IPS-18a (cell line): Measurements from ENCODE around the gene GGACT.

Experiments used
- H3K27ac ChIP-seq: one replicate; pipeline ENCODE4 v1.5.1; 2013; ENCODE audit warnings: low read length
- H3K27me3 ChIP-seq: one replicate; pipeline ENCODE4 v1.6.1; 2013; ENCODE audit warnings: mild to moderate bottlenecking, low read length; ENCODE audit not compliant: control insufficient read depth, insufficient read depth
- H3K36me3 ChIP-seq: one replicate; pipeline ENCODE4 v1.6.1; 2013; ENCODE audit warnings: low read depth, low read length; ENCODE audit not compliant: control insufficient read depth
- H3K4me1 ChIP-seq: one replicate; pipeline ENCODE4 v1.6.1; 2013; ENCODE audit warnings: low read depth, low read length; ENCODE audit not compliant: control insufficient read depth
- H3K4me3 ChIP-seq: one replicate; pipeline ENCODE4 v1.5.1; 2013; ENCODE audit warnings: low read length
- H3K9ac ChIP-seq: one replicate; pipeline ENCODE4 v1.6.1; 2013; ENCODE audit warnings: mild to moderate bottlenecking, low read length, moderate library complexity
- H3K9me3 ChIP-seq: one replicate; pipeline ENCODE4 v1.6.1; 2013; ENCODE audit warnings: low read depth, low read length; ENCODE audit not compliant: control insufficient read depth

The GGACT gene

DNA sequence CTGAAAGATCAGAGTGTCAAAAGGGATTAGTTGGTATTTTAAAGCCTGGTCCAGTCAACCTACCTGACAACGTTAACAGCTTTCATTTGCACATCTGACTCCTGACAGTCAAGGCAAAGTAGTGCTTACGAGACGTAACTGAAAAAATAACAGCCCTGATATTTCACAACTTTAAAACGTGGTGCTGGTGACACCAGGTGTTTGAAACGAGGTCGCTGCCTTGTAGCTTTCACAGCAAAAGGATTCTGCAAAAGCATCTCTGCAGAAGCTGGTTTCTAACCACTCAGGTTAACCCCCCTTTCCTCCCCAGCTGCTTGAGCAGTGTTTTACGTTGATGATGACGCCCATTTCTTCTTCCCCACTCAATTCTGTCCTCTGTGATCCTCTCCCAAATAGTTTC, 23.3 kb downstream of the GGACT start:
- Histone ChIP-seq H3K36me3 (no peaks in the 10 kb centered on the region), H3K27ac (no peak overlapping the region), H3K9ac (no peak overlapping the region), H3K4me3 (no peak overlapping the region), H3K9me3 (no peaks in the 10 kb centered on the region), H3K4me1 (peaks cover 8% of the 10 kb centered on the region), H3K27me3 (no peaks in the 10 kb centered on the region)

DNA sequence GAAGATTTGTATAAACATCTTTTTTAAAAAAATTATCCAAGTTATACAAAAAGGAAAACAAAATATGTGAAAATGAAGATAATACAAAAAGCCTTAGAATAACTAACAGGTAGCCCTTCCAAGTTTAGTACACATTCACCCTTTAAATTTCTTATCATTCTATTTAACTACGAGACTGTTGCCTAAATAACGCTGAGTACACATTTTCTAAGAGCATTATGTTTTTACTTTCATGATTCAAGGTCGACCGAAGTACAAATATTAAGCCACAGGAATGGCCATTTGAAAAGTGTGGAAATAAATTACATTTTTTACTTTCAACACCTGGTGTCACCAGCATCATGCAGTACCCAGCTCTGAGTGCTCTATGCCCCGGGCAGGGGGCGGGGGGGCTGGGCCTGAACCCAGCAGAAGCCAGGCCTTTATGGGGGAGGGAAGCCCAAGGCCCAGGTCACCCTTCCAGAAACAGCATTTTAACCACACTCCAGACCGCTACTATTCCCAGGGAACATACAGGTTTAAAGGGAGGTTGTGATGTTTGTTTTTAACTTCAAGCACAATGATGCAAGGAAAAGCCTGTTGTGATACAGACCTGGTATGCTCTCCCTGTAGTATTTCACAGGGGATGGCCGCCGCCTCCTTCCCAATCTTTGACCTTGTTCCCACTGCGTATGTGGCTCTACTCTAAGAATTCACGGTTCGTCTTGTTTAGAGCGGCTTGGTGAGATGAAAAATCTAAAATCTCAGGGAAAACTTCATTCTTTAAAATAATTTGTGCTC, 24.0 kb downstream of the GGACT start:
- H3K9me3 ChIP-seq, result no peaks in the 10 kb centered on the region
- H3K27me3 ChIP-seq, result no peaks in the 10 kb centered on the region
- peaks cover 8% of the 10 kb centered on the region for H3K4me1 ChIP-seq
- H3K4me3 ChIP-seq, result no peak overlapping the region
- no peak overlapping the region for H3K27ac ChIP-seq
- no peak overlapping the region for H3K9ac ChIP-seq
- H3K36me3 ChIP-seq, result no peaks in the 10 kb centered on the region

DNA sequence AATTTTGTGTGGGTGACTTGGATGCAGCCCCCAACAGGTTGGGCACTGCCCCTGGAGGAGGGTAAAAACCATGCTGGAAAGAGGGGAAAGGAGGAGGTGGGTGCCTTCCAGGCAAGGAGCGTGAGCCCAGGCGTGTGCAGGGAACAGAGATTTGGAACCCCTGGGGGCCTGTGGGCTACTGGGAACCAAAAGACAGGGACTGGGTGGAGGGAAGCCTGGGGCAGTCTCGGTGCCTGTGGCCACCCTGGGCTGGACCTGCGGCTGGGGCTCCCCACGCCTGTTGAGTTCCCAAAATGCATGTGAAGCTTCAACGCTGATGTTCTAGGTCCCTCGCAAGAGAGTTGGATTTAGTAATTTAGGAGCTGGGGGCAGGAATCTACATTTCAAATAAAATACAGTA, 24.8 kb downstream of the GGACT start:
- H3K27me3 ChIP-seq, result no peaks in the 10 kb centered on the region
- no peak overlapping the region for H3K27ac ChIP-seq
- H3K9ac ChIP-seq, result no peak overlapping the region
- H3K9me3 ChIP-seq, result no peaks in the 10 kb centered on the region
- H3K4me3 ChIP-seq, result no peak overlapping the region
- H3K4me1 ChIP-seq, result peaks cover 8% of the 10 kb centered on the region
- no peaks in the 10 kb centered on the region for H3K36me3 ChIP-seq

DNA sequence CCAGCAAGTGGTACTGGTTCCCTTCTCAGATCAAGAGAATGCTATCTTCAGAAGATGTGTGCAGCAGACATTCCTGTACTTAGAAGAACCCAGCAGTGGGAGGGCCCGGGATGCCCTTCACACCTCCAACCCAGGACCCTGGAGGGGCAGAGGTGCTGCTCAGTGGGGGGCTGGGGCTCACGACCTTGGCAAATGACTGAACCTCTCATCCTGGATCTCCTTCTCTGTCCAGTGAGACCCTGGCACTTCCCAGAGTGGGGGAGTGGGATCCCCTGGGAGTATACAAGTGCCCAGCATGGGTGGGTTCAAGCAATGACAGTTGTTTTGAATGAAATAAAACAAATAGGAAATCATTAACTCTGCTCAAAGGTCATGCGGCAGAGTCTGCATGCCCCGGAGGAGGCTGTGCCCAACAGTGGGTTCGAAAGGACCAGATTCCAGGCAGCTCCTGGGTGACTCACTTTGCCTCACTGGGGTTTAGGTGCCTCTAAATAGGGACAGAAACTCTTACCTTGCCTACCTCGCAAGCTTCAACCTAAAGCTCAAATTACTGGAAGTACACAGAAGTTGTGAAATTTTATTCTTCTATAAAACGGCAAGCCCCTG, 26.9 kb downstream of the GGACT start:
- no peaks in the 10 kb centered on the region for H3K9me3 ChIP-seq
- H3K27ac ChIP-seq, result no peak overlapping the region
- H3K4me1 ChIP-seq, result peaks cover 8% of the 10 kb centered on the region
- no peak overlapping the region for H3K9ac ChIP-seq
- H3K4me3 ChIP-seq, result no peak overlapping the region
- H3K36me3 ChIP-seq, result no peaks in the 10 kb centered on the region
- H3K27me3 ChIP-seq, result no peaks in the 10 kb centered on the region

DNA sequence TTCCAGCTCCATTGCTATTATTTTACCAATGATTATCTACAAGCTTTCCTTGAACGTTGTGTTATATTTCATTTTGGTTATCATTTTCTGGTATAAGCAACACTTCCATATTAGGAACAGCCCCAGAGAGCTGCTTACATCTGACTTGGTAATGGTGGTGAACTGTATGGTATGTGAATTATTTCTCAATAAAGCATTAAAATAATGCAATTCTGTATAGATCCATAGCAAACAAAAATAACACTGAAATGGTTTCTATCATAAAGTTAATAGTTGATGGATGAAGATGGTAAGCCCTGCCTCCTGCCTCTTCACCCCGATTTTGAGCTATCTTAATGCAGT, 27.5 kb downstream of the GGACT start:
- Histone ChIP-seq H3K4me3 (no peak overlapping the region), H3K27ac (no peak overlapping the region), H3K27me3 (no peaks in the 10 kb centered on the region), H3K4me1 (peaks cover 8% of the 10 kb centered on the region), H3K9me3 (no peaks in the 10 kb centered on the region), H3K36me3 (no peaks in the 10 kb centered on the region), H3K9ac (no peak overlapping the region)

DNA sequence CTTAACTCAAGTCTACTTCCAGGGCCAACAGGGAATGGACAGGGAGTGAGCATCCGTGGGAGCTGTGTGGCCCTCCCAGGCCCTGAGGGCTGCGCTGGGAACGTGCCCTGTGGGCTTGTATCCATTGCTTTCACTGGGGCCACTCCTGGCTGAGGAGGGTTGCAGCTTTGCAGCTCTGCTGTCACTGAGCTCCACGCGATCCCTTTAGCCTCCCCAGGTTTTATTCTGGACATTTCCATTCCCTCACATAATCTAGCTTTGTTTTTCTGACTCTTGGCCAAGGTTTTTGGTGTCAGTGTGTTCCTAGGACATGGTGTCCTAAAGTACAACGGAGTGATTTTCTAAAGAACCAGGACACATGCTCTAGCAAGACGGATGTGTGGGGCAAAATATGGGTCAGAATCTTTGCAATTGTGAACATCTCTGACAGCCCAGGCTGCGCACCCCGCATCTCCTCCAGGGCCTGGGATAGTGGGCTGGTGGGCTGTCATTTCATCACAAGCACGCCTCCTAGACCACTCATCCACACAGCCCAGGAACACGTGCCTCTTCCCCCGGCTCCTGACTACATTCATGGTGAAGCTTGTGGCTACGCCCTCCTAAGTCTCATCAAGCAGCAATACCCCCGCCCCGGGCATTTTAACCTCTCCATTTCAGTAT, 28.0 kb downstream of the GGACT start:
- Histone ChIP-seq H3K4me3 (no peak overlapping the region), H3K9ac (no peak overlapping the region), H3K27ac (no peak overlapping the region), H3K36me3 (no peaks in the 10 kb centered on the region), H3K4me1 (peaks cover 8% of the 10 kb centered on the region), H3K27me3 (no peaks in the 10 kb centered on the region), H3K9me3 (no peaks in the 10 kb centered on the region)

DNA sequence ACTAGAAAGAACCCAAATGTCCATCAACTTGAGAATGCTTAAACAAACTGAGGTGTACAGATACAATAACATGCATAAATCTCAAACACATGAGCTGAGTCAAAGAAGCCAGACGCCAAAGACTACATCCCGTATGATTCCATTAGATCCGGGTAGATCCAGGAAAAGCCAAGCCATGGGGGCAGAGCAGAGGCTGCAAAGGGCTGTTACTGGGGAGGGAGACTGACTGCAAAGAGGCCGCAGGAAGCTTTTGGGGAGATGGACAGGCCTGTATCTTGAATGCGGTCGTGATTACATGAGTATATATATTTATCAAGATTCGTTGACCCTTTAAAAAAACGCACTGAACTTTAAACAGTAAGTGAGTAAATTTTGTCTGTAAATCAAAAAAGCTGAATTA, 28.7 kb downstream of the GGACT start:
- Histone ChIP-seq H3K9me3 (no peaks in the 10 kb centered on the region), H3K36me3 (no peaks in the 10 kb centered on the region), H3K9ac (no peak overlapping the region), H3K4me3 (no peak overlapping the region), H3K4me1 (peaks cover 4% of the 10 kb centered on the region), H3K27me3 (no peaks in the 10 kb centered on the region), H3K27ac (no peak overlapping the region)

DNA sequence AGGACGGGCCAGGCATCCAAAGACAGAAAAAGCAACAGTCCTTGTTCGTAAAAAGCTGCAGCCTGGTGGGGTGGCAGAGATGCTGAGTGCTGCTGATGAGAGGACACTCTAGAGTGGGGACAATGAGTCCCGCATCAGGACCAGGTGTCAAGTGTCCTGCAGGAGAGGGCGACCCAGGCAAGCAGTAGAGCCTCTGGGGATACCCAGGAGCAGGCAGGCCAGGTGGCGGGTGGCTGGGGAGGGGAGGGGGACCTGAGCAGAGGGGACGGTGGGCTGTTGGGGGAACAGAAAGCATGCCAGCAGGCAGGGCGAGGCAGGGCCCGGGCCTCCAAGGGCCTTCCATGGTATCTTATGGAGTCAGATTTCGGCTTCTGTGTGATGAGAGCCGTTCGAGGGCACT, 35.8 kb downstream of the GGACT start:
- Histone ChIP-seq H3K27ac (no peak overlapping the region), H3K36me3 (no peaks in the 10 kb centered on the region), H3K4me3 (no peak overlapping the region), H3K9ac (no peak overlapping the region), H3K27me3 (no peaks in the 10 kb centered on the region), H3K4me1 (no peaks in the 10 kb centered on the region), H3K9me3 (no peaks in the 10 kb centered on the region)

DNA sequence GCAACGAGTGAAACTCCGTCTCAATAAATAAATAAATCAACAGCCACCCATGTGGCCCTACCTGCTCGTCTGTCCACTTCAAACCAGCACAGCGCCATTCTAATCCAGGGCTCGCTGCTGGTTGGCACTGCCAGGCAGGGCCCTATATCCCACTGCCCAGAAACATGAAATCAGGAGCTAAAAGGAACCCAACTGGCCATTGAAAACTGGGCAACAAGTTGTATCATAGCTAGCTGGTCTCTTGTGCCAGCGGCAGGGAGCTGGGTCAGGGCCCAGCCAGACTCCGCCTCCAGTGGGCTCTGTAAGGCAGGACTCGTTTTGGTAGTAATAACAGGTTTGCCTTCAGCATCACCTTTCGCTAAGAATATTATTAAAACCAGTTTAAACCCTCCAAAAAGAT, 39.3 kb downstream of the GGACT start:
- Histone ChIP-seq H3K4me3 (no peak overlapping the region), H3K36me3 (no peaks in the 10 kb centered on the region), H3K9me3 (no peaks in the 10 kb centered on the region), H3K27me3 (no peaks in the 10 kb centered on the region), H3K4me1 (no peaks in the 10 kb centered on the region), H3K9ac (no peak overlapping the region), H3K27ac (no peak overlapping the region)

DNA sequence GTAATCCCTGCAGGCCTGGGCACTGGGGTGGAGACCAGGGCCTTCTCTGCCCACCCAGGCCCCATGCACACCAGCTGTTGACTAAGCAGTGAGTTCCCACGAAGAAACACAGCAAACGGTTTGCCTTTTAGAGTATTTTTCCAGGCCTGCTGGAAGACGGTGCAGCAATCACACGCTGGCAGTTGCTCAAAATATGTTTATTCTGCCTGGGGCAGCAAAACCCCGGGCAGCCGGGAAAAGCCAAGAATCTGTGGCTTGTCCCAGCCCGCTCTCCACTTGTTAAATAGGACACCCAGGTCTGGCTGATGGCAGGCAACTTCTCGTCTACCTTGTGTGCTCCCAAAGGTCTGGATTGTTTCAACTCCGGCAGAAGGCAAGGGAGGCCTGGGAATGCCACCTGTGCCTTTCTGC, 40.8 kb downstream of the GGACT start:
- Histone ChIP-seq H3K36me3 (no peaks in the 10 kb centered on the region), H3K4me1 (no peaks in the 10 kb centered on the region), H3K4me3 (no peak overlapping the region), H3K9ac (no peak overlapping the region), H3K27ac (no peak overlapping the region), H3K9me3 (no peaks in the 10 kb centered on the region), H3K27me3 (no peaks in the 10 kb centered on the region)

DNA sequence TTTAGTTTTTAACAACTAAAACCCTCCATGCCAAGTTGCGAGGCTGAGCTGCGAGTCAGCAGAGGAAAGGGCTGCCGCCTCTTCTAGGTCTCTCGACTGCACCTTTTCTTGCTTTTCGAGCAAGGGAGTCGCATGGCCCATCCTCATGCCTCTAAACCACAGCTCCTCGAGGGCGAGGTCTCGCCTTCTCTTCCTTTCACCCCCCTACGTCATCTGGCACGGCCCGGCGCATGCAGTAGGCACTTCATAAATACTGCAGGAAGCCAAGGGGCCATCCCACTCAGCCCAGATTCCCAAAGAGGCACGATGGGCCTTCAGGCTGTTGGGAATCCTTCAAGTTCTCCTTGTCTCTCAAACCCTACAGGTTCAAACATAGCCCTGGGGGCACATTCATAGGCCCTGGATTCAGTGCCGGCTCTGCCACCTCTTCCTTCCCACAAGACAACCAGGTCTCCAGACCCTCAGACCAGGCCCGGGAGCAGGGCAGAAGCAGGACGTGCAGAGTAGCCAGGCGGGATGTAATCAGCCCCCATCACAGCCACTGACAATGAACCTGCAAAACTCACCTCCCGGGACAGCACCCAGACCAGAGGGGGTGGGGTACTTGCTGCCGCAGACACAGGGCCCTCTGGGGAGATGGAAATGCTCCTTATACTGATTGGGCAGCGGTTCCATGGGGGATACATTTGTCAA, 41.7 kb downstream of the GGACT start:
- H3K27ac ChIP-seq, result no peak overlapping the region
- H3K4me1 ChIP-seq, result no peaks in the 10 kb centered on the region
- H3K9me3 ChIP-seq, result no peaks in the 10 kb centered on the region
- H3K4me3 ChIP-seq, result no peak overlapping the region
- H3K36me3 ChIP-seq, result no peaks in the 10 kb centered on the region
- no peaks in the 10 kb centered on the region for H3K27me3 ChIP-seq
- H3K9ac ChIP-seq, result no peak overlapping the region
